HG03521 (cell line): Measurements from ENCODE around the gene EPC1.

Source experiments
- ATAC-seq: cut with Tn5 transposase; IDR thresholded peaks from one replicate; pipeline ENCODE4 v1.9.1; 2021; ENCODE audit warnings: mild to moderate bottlenecking, moderate library complexity; ENCODE audit not compliant: unreplicated experiment

The EPC1 gene

GRCh38 chr10:32295027-32295426 is 51.9 kb downstream of the EPC1 start:
- ATAC-seq: no peak

- no peak for ATAC-seq
These were observed 53.4 kb downstream of the EPC1 start for GRCh38 chr10:32293581-32293980.

GRCh38 chr10:32279795-32280194 is 67.2 kb downstream of the EPC1 start:
- ATAC-seq: no peak

GRCh38 chr10:32273336-32273735 is 73.6 kb downstream of the EPC1 start:
- no peak for ATAC-seq

GRCh38 chr10:32271617-32272016 is 75.3 kb downstream of the EPC1 start:
- ATAC-seq: no peak

GRCh38 chr10:32269343-32270100 is 77.4 kb downstream of the EPC1 start:
- ATAC-seq: no peak

- ATAC-seq: no peak
These were observed 78.2 kb downstream of the EPC1 start for GRCh38 chr10:32268788-32269187.

- ATAC-seq: no peak
These were observed 80.0 kb downstream of the EPC1 start for GRCh38 chr10:32266979-32267378.

GRCh38 chr10:32266566-32266965 is 80.4 kb downstream of the EPC1 start:
- ATAC-seq: no peak

GRCh38 chr10:32265756-32266155 is 81.2 kb downstream of the EPC1 start:
- ATAC-seq: no peak

GRCh38 chr10:32263300-32263699 is 83.7 kb downstream of the EPC1 start:
- no peak for ATAC-seq

GRCh38 chr10:32259551-32259950 is 87.4 kb downstream of the EPC1 start:
- no peak for ATAC-seq

- peak; percentile 69 for ATAC-seq
These were observed 90.1 kb downstream of the EPC1 start for GRCh38 chr10:32256613-32257437.

- no peak for ATAC-seq
These were observed 93.1 kb downstream of the EPC1 start for GRCh38 chr10:32253821-32254220.

- ATAC-seq: no peak
These were observed 93.7 kb downstream of the EPC1 start for GRCh38 chr10:32253276-32253675.

GRCh38 chr10:32250489-32250888 is 96.5 kb downstream of the EPC1 start:
- peak; percentile 73 for ATAC-seq

- no peak for ATAC-seq
These were observed 100.3 kb downstream of the EPC1 start for GRCh38 chr10:32246685-32247084.

GRCh38 chr10:32245760-32246159 is 101.2 kb downstream of the EPC1 start:
- no peak for ATAC-seq

GRCh38 chr10:32244421-32245207 is 102.3 kb downstream of the EPC1 start:
- ATAC-seq: no peak

- ATAC-seq: no peak
These were observed 102.9 kb downstream of the EPC1 start for GRCh38 chr10:32244011-32244410.

- ATAC-seq: no peak
These were observed 105.0 kb downstream of the EPC1 start for GRCh38 chr10:32241946-32242345.
